NK-92 (cell line): ENCODE data around the gene TMEM45A.
"Not testable (repeated sequence)": the region's sequence is repeated elsewhere in the genome, so short reads cannot be mapped to it uniquely, and the experiment has no call there.

Experiments used
- DNase-seq: peaks from one replicate; lab custom pipeline; 2025; ENCODE audit not compliant: unreplicated experiment; lab: John Stamatoyannopoulos, UW

The TMEM45A gene

GRCh38 chr3:100482176-100482575 is 10.2 kb upstream of the TMEM45A start:
- DNase-seq = no peak

- DNase-seq = no peak
Measured at GRCh38 chr3:100483529-100483928, 8.9 kb upstream of the TMEM45A start.

- DNase-seq = no peak
Measured at GRCh38 chr3:100486808-100487207, 5.6 kb upstream of the TMEM45A start.

GRCh38 chr3:100489118-100489517 is 3.3 kb upstream of the TMEM45A start:
- no peak for DNase-seq

GRCh38 chr3:100496711-100497261 is 4.4 kb downstream of the TMEM45A start:
- no peak for DNase-seq

- no peak for DNase-seq
Measured at GRCh38 chr3:100499651-100500050, 7.2 kb downstream of the TMEM45A start.

- DNase-seq = no peak
Measured at GRCh38 chr3:100500320-100500880, 8.0 kb downstream of the TMEM45A start.

- DNase-seq = no peak
Measured at GRCh38 chr3:100503448-100503847, 11.0 kb downstream of the TMEM45A start.

- no peak for DNase-seq
Measured at GRCh38 chr3:100506355-100506754, 13.9 kb downstream of the TMEM45A start.

- DNase-seq = not testable (repeated sequence)
Measured at GRCh38 chr3:100509818-100510217, 17.4 kb downstream of the TMEM45A start.

- no peak for DNase-seq
Measured at GRCh38 chr3:100516232-100516631, 23.8 kb downstream of the TMEM45A start.

- no peak for DNase-seq
Measured at GRCh38 chr3:100516838-100517237, 24.4 kb downstream of the TMEM45A start.

GRCh38 chr3:100517276-100517675 is 24.9 kb downstream of the TMEM45A start:
- no peak for DNase-seq

GRCh38 chr3:100518244-100518643 is 25.8 kb downstream of the TMEM45A start:
- DNase-seq = no peak

- no peak for DNase-seq
Measured at GRCh38 chr3:100518983-100519382, 26.6 kb downstream of the TMEM45A start.

- no peak for DNase-seq
Measured at GRCh38 chr3:100521439-100521845, 29.0 kb downstream of the TMEM45A start.

GRCh38 chr3:100522125-100522524 is 29.7 kb downstream of the TMEM45A start:
- no peak for DNase-seq

- no peak for DNase-seq
Measured at GRCh38 chr3:100523050-100523760, 30.8 kb downstream of the TMEM45A start.

GRCh38 chr3:100525753-100526612 is 33.6 kb downstream of the TMEM45A start:
- no peak for DNase-seq

- no peak for DNase-seq
Measured at GRCh38 chr3:100526613-100527346, 34.4 kb downstream of the TMEM45A start.

- DNase-seq = no peak
Measured at GRCh38 chr3:100527347-100527735, 34.9 kb downstream of the TMEM45A start.
